Effector memory CD8-positive, alpha-beta T cell (primary cell): ENCODE data around the gene PHACTR3.
"Not testable (repeated sequence)": the region's sequence is repeated elsewhere in the genome, so short reads cannot be mapped to it uniquely, and the experiment has no call there.

Experiments
- ATAC-seq: fragments of 150-1000 bp; cut with Tn5 transposase; replicated peaks from 2 replicates; pipeline ENCODE4 v1.10.0; 2021; ENCODE audit warnings: mild to moderate bottlenecking, moderate library complexity
- DNase-seq, 3 experiments: peaks; one replicate each; pipeline ENCODE4 v3.0.0; 2021
- H3K27ac Mint-ChIP-seq, 2 donors: one replicate each; pipeline ENCODE4 v1.8.0; 2022; ENCODE audit warnings: mild to moderate bottlenecking in 2 of 2, mixed read lengths in 2 of 2, moderate library complexity in 2 of 2
- H3K27me3 Mint-ChIP-seq, 2 donors: one replicate each; pipeline ENCODE4 v1.8.0; 2022; ENCODE audit warnings: mixed read lengths in 2 of 2
- H3K36me3 Mint-ChIP-seq: one replicate; pipeline ENCODE4 v1.8.0; 2022; ENCODE audit warnings: mild to moderate bottlenecking, moderate library complexity, mixed read lengths; ENCODE audit not compliant: insufficient read depth
- H3K4me1 Mint-ChIP-seq, 2 donors: one replicate each; pipeline ENCODE4 v1.8.0; 2022; ENCODE audit warnings: low read depth in 2 of 2, mixed read lengths in 2 of 2
- H3K4me3 Mint-ChIP-seq, 2 donors: one replicate each; pipeline ENCODE4 v1.8.0; 2022; ENCODE audit warnings: mild to moderate bottlenecking in 2 of 2, mixed read lengths in 2 of 2, moderate library complexity in 2 of 2
- H3K9me3 Mint-ChIP-seq, 2 donors: one replicate each; pipeline ENCODE4 v1.8.0; 2022; ENCODE audit warnings: mixed read lengths in 2 of 2

The PHACTR3 gene

DNA sequence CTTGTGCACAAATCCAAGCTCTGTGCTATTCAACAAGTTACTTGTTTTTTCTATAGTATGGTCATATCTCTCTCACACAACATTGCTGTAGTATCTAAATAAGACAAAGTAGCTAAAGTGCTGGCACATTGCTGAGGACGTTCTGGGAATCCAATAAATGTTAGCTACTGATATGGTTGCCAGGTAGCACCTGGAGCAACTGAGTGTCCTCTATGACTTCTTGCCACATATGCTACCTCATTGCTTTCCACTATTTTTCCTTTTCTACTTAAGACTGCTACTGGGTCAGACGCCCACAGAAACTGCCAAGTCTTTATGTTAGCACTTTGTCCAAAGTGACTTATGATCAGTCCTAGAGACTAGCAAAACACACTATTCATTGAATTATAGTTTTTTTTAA is 243.8 kb downstream of the PHACTR3 start:
- H3K27me3 Mint-ChIP-seq, result no peaks in the 10 kb centered on the region
- DNase-seq (no peak), ATAC-seq (no peak)
- no peaks in the 10 kb centered on the region for H3K36me3 Mint-ChIP-seq
- H3K4me1 Mint-ChIP-seq, result no peaks in the 10 kb centered on the region
- no peak overlapping the region for H3K27ac Mint-ChIP-seq
- no peaks in the 10 kb centered on the region for H3K9me3 Mint-ChIP-seq
- H3K4me3 Mint-ChIP-seq, result no peak overlapping the region

DNA sequence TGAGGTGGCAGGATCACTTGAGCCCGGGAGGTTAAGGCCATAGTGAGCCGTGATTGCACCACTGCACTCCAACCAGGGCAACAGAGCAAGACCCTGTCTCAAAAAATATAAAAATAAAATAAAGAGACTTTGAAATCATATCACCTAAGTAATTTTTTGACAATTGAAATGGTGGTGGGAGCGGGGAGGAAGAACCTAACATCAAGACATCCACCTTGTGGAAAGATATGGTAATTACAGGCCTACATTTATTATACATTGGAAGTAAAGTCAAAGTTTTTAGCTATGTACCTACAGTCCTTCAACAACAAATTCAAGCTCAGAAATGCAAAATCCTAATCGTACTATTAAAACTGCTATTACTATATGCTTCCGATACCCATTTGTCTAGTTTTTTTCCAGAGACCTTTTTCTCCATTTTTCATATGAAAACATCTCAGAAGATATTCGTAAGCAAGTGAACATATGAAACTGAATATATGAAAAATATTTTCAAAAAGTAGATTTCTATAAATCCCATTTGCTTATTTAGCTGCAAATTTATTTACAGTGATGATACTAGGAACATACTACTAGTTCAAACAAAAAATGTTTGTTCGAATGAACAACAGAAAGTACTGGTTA is 245.8 kb downstream of the PHACTR3 start:
- Mint-ChIP-seq H3K27ac (no peak overlapping the region), H3K4me3 (no peak overlapping the region), H3K4me1 (no peaks in the 10 kb centered on the region), H3K36me3 (no peaks in the 10 kb centered on the region), H3K27me3 (no peaks in the 10 kb centered on the region), H3K9me3 (no peaks in the 10 kb centered on the region)
- DNase-seq, result no peak
- no peak for ATAC-seq

DNA sequence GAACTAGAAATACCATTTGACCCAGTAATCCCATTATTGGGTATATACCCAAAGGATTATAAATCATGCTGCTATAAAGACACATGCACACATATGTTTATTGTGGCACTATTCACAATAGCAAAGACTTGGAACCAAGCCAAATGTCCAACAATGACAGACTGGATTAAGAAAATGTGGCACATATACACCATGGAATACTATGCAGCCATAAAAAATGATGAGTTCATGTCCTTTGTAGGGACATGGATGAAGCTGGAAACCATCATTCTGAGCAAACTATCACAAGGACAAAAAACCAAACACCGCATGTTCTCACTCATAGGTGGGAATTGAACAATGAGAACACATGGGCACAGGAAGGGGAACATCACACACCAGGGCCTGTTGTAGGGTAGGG is 252.2 kb downstream of the PHACTR3 start:
- not testable (repeated sequence) for H3K36me3 Mint-ChIP-seq

DNA sequence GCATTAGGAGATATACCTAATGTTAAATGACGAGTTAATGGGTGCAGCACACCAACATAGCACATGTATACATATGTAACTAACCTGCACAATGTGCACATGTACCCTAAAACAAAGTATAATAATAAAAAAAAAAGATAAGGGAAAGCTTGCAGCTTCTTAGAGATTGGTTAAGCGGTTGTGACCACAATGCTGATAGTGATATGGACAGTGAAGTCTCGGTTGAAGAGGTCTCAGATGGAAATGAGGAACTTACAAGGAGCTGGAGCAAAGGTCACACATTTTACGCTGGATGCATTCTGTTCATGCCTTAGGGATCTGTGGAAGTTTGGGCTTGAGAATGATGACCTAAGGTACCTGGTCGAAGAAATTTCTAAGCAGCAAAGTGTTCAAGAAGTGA is 252.6 kb downstream of the PHACTR3 start:
- not testable (repeated sequence) for DNase-seq, H3K36me3 Mint-ChIP-seq, H3K4me1 Mint-ChIP-seq, H3K4me3 Mint-ChIP-seq, H3K9me3 Mint-ChIP-seq, ATAC-seq, H3K27me3 Mint-ChIP-seq, H3K27ac Mint-ChIP-seq

More for the DNA sequence above, 252.2 kb downstream of the PHACTR3 start:
- H3K4me3 Mint-ChIP-seq, H3K27ac Mint-ChIP-seq, H3K4me1 Mint-ChIP-seq, ATAC-seq, H3K27me3 Mint-ChIP-seq, DNase-seq, H3K9me3 Mint-ChIP-seq: not testable (repeated sequence)

DNA sequence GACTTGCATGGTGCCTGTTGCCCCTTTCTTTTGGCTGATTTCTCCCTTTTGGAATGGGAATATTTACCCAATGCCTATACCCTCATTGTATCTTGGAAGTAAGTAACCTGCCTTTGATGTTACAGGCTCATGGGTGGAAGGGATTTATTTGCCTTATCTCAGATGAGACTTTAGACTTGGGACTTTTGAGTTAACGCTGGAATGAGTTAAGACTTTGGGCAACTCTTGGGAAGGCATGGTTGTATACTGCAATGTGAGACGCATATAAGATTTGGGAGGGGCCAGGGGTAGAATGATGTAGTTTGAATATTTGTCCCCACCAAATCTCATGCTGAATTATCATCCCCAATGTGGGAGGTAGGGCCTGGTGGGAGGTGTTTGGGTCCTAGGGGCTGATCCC is 253.6 kb downstream of the PHACTR3 start:
- DNase-seq, result no peak
- Mint-ChIP-seq H3K27me3 (no peaks in the 10 kb centered on the region), H3K27ac (no peak overlapping the region), H3K4me1 (no peaks in the 10 kb centered on the region), H3K9me3 (no peaks in the 10 kb centered on the region), H3K36me3 (no peaks in the 10 kb centered on the region), H3K4me3 (no peak overlapping the region)
- ATAC-seq, result no peak

DNA sequence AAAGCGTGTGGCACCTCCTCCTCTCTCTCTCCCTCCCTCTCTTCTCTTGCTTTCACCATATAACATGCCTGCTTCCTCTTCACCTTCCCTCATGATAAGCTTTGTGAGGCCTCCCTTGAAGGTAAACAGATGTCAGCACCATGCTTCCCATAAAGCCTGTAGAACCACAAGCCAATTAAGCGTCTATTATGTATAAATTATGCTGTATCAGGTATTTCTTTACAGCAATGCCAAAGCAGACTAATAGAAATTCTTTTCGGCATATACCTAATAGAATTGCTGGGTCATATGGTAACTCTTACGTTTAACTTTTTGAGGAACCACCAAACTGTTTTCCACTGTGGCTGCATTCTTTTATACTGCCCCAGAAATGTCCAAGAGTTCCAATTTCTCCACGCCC is 254.1 kb downstream of the PHACTR3 start:
- DNase-seq, result no peak
- no peak overlapping the region for H3K4me3 Mint-ChIP-seq
- H3K27ac Mint-ChIP-seq, result no peak overlapping the region
- H3K27me3 Mint-ChIP-seq, result no peaks in the 10 kb centered on the region
- no peaks in the 10 kb centered on the region for H3K4me1 Mint-ChIP-seq
- ATAC-seq, result no peak
- H3K9me3 Mint-ChIP-seq, result no peaks in the 10 kb centered on the region
- no peaks in the 10 kb centered on the region for H3K36me3 Mint-ChIP-seq

DNA sequence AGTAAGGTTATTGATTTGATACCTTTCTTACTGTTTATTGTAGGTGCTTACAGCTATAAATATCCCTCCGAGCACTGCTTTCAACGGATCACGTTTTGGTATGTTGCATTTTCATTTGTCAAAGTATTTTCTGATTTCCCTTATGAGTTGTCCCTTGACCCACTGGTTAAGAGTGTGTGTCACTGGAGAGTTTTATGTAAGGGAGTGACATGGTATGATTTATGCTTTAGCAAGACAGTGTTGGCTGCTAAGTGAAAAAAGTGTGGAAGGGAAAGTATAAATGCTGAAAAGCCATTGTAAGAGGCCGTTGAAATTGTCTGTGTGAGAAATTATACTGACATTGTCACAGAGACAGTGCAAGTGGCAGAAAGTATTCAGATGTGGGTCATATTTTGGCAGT is 257.1 kb downstream of the PHACTR3 start:
- no peak overlapping the region for H3K4me3 Mint-ChIP-seq
- H3K9me3 Mint-ChIP-seq, result no peaks in the 10 kb centered on the region
- no peaks in the 10 kb centered on the region for H3K4me1 Mint-ChIP-seq
- no peak for DNase-seq
- no peak for ATAC-seq
- no peaks in the 10 kb centered on the region for H3K27me3 Mint-ChIP-seq
- H3K36me3 Mint-ChIP-seq, result no peaks in the 10 kb centered on the region
- H3K27ac Mint-ChIP-seq, result no peak overlapping the region

DNA sequence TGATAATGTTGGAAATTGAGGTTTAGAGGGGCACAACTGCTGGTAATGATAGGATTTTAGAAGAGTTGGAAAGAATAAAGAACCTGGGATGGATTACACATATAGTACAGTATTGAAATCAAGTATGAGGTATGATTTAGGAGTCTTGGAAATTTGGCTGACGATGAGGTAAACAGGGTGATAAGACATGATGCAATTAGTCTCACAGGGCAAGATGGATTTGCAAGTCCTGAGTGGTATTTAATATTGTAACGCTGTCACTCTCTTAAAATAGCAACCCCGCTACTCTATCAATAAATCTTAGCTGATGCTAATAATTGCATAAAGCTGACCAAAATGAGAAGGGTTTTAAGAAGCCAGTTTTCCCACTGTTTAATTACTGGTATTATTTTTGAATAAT is 258.7 kb downstream of the PHACTR3 start:
- no peak overlapping the region for H3K27ac Mint-ChIP-seq
- H3K27me3 Mint-ChIP-seq, result no peaks in the 10 kb centered on the region
- no peaks in the 10 kb centered on the region for H3K4me1 Mint-ChIP-seq
- DNase-seq, result no peak
- H3K9me3 Mint-ChIP-seq, result no peaks in the 10 kb centered on the region
- H3K4me3 Mint-ChIP-seq, result no peak overlapping the region
- H3K36me3 Mint-ChIP-seq, result peaks cover 3% of the 10 kb centered on the region
- ATAC-seq, result no peak

DNA sequence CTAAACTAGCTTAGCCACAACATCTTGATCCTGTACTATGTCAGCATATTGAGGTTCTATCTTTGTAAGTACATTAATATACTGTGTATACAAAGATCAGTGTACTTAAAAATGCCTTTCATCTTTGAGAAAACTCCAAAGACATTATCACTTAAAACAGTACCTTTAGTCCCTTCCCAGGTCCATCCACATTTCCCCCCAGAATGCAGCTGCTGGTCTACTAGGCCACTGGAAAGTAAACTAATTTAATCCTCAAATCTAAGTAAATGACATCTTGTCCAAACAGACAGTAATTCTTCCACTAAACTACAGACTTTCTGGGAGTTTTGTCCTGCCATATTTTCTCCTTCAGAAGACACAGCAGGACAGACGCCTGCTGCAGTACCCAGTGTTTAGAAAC is 260.4 kb downstream of the PHACTR3 start:
- Mint-ChIP-seq H3K4me3 (no peak overlapping the region), H3K27me3 (no peaks in the 10 kb centered on the region), H3K36me3 (peaks cover 3% of the 10 kb centered on the region), H3K9me3 (no peaks in the 10 kb centered on the region), H3K27ac (no peak overlapping the region), H3K4me1 (no peaks in the 10 kb centered on the region)
- no peak for DNase-seq
- no peak for ATAC-seq

DNA sequence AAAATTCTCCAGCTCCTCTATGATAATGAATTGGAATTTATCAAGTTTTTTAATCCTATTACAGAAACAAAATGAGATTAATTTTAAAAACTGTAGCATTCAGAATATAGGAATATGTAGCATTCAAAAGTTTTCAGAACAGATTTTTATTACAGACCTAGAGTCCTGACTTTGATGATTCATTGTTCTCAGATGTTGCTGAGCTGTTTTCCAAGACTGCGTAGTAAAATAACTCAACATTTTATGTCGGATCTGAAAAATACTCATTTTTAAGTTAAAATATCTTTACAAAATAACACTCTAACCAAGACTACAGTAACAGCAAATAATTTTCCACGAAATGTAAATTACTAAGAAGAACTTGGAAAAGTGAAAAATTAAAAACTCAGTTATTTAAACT is 262.0 kb downstream of the PHACTR3 start:
- H3K27ac Mint-ChIP-seq, result no peak overlapping the region
- ATAC-seq, result no peak

DNA sequence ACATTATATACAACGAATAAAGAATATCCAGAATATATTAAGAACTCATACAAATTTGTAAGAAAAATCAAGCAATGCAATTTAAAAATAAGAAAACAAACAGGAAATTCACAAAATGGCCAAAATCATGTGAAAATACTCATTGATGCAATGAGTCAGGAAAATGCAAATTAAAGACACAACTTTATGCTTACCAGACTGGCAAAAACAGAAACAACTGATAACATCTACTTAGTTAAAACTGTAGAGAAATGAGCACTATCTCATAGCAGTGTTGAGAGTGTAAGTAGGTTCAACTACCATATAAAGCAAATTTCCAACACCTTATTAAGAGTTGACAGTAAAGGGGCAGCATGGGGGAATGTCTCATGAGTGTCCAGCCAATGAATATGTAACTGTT is 266.8 kb downstream of the PHACTR3 start:
- no peak for DNase-seq
- Mint-ChIP-seq H3K9me3 (no peaks in the 10 kb centered on the region), H3K36me3 (peaks cover 3% of the 10 kb centered on the region), H3K4me3 (no peak overlapping the region), H3K27ac (no peak overlapping the region), H3K27me3 (no peaks in the 10 kb centered on the region), H3K4me1 (peaks cover 0 to 4% of the 10 kb centered on the region in 2 donors)
- no peak for ATAC-seq

More for the DNA sequence above, 262.0 kb downstream of the PHACTR3 start:
- Mint-ChIP-seq H3K4me1 (no peaks in the 10 kb centered on the region), H3K4me3 (no peak overlapping the region), H3K36me3 (peaks cover 3% of the 10 kb centered on the region), H3K27me3 (no peaks in the 10 kb centered on the region), H3K9me3 (no peaks in the 10 kb centered on the region)
- no peak for DNase-seq

DNA sequence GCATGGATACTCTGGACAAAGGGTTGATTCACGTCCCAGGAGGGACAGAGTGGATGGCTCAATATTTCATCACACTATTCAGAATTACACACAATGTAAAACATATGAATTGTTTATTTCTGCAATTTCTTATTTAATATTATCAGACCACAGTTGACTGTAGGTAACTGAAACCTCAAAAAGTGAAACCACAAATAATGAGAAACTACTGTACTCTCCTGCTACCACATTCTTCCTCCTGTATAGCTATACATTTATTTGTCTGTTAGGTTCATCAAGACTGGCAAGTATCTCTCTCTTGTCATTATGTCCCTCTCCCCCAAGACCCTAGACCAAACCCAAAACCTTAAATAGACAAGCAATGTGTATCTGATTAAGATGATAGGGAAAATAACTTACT is 269.1 kb downstream of the PHACTR3 start:
- DNase-seq (no peak), ATAC-seq (no peak)
- no peak overlapping the region for H3K4me3 Mint-ChIP-seq
- no peaks in the 10 kb centered on the region for H3K27me3 Mint-ChIP-seq
- no peaks in the 10 kb centered on the region for H3K36me3 Mint-ChIP-seq
- H3K9me3 Mint-ChIP-seq, result no peaks in the 10 kb centered on the region
- peaks cover 0 to 4% of the 10 kb centered on the region in 2 donors for H3K4me1 Mint-ChIP-seq
- H3K27ac Mint-ChIP-seq, result no peak overlapping the region

DNA sequence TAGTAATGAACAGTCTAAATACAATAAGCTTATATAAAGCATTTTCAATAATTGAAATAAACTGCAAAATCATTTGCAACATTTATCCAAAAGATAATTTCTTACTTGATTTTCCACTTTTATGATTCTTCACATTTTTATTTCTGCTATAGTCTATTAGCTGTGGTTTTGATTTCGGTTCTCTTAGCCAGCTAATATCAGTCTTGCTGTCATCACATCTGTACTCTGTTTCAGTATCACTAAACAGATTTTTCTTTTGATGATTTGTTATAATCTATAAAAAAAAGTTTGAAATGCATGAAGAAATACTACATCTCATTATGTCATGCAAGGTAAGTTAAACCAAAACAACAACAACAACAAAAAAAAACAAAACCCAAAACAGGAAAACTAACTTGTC is 275.9 kb downstream of the PHACTR3 start:
- H3K36me3 Mint-ChIP-seq, result peaks cover 3% of the 10 kb centered on the region
- H3K9me3 Mint-ChIP-seq, result no peaks in the 10 kb centered on the region
- no peak overlapping the region for H3K4me3 Mint-ChIP-seq
- DNase-seq (no peak), ATAC-seq (no peak)
- H3K27ac Mint-ChIP-seq, result no peak overlapping the region
- H3K4me1 Mint-ChIP-seq, result no peaks in the 10 kb centered on the region
- H3K27me3 Mint-ChIP-seq, result no peaks in the 10 kb centered on the region

DNA sequence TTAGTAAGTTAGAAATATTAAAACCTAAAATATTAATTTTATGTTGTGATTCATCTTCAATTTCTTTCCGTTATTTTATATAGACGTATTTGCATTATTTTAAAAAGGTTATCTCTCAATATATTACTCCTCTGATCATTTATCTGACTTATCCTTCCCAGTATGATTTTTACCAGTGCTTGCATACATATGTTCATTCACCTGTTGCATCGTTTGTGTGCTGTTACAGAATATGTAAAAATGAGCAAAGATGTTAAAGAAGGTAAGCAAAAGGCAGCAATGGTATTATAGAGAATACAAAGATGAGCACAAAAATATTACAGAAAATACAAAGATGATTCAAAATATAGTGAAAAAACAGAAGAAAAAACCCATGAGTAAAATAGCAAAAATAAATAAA is 280.2 kb downstream of the PHACTR3 start:
- no peaks in the 10 kb centered on the region for H3K27me3 Mint-ChIP-seq
- ATAC-seq (no peak), DNase-seq (no peak)
- no peaks in the 10 kb centered on the region for H3K4me1 Mint-ChIP-seq
- no peaks in the 10 kb centered on the region for H3K9me3 Mint-ChIP-seq
- no peak overlapping the region for H3K4me3 Mint-ChIP-seq
- no peak overlapping the region for H3K27ac Mint-ChIP-seq
- H3K36me3 Mint-ChIP-seq, result peaks cover 3% of the 10 kb centered on the region

DNA sequence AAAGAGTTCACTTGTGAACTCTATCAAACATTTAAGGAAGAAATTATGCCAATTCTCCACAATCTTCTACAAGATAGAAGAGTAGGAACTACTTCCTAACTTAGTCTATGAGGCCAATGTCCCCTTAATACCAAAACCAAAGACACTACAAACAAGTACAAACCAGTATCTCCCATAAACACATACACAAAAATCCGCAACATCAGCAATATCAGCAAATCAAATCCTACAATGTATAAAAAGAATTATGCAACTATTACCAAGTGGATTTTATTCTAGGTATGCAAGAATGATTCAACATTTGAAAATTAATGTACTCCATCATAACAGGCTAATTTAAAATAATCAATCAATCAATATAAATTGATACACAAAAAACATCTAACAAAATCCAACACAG is 283.7 kb downstream of the PHACTR3 start:
- no peak overlapping the region for H3K4me3 Mint-ChIP-seq
- H3K27me3 Mint-ChIP-seq, result no peaks in the 10 kb centered on the region

More for the DNA sequence above, 283.7 kb downstream of the PHACTR3 start:
- Mint-ChIP-seq H3K36me3 (no peaks in the 10 kb centered on the region), H3K4me1 (no peaks in the 10 kb centered on the region), H3K27ac (no peak overlapping the region), H3K9me3 (no peaks in the 10 kb centered on the region)
- DNase-seq, result no peak
- ATAC-seq, result no peak
